GM19397 (cell line): Measurements from ENCODE around the gene TIFAB.

Source experiments
- ATAC-seq: cut with Tn5 transposase; IDR thresholded peaks from one replicate; pipeline ENCODE4 v1.9.1; 2021; ENCODE audit warnings: mild to moderate bottlenecking, moderate library complexity; ENCODE audit not compliant: unreplicated experiment

The TIFAB gene

DNA sequence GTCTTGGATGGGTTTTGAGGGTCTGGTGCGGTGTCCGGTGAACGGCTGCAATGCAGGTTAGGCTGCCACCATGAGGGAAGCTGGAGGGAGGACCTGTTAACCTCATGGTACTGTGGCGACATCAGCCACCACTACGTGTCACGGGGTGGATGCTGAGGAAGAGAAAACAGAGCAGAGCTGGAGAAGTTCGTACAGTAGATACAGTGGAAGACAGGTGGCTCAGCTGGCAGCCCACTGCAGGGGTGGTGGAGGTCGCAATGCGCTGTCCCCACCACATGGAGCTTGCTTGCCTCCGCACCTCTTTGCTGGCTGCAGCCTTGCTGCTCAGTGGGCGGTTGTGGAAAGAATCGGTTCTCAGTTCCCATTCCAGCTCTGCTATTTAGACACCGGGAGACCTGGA is 7.8 kb downstream of the TIFAB start:
- ATAC-seq = no peak

DNA sequence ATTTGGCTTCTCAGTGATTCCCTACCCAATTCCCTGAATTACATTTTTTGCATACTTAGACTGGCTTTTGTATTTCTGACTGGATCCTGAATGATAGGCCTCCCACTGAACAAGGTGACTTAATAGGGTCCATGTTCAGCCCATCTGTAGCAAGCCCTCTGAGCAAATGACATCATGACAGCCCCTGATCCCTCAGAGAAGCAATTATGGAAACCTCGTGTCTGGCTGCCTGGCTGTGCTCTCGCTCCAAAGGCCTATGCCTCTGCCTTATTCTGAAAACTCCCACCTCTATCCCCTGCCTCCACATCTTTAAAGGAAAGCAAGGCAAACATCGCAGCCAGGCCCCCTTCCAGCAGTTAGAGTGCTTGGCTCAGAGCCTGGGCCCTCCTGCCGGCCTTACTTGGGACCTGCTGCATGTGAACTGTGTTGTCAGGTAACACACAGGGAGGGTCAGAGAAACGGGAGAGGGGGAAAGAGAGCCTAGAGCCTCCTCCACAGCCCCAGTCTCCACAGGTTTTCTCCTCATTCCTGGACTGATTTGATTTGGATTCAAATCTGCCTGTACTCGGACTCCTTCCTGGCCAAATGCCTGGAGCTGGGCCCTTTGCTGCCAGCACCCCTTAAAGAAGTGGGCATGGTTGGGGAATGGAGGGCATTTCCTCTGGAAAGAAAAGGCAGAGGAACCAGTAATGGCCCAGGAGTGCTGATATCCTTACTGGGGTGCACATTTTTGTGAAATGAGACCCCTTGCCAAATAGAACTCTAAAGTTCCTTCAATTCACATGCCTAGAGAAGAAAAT is 8.8 kb downstream of the TIFAB start:
- ATAC-seq = no peak

DNA sequence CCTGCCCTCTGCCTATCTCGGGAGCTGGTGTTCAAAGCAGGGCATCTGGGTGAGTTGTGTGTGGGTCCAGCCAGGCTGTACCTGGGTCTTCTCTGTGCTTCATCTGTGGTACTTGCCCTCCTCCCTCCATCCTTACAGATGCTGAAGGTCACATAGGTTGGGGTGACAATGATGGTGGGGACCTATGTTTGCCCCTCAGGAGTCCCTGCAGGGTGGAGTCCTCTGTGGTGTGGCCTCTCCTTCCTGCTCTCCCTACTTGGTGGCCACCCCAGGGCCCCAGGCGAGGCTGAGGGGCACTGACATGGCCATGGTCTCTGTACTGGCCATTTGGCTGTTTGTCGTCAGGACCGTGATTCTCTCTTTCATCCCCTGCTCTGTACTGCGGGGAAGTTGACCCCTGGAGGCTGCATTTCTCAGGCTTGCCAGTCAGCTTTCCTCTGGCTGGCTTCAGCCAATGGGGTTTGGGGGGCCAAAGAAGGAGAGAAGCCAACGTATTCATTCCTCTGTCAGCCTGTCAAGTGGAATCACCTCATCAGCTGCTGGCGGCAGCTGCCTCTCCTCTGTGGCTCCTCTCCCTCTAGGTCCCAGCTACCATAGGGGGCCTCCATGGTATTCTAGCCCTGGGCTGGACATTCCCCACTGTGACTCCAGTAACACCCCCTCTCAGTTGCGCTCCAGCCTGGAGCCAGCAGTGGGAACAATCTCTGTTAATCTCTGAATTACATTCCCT is 9.6 kb downstream of the TIFAB start:
- no peak for ATAC-seq

DNA sequence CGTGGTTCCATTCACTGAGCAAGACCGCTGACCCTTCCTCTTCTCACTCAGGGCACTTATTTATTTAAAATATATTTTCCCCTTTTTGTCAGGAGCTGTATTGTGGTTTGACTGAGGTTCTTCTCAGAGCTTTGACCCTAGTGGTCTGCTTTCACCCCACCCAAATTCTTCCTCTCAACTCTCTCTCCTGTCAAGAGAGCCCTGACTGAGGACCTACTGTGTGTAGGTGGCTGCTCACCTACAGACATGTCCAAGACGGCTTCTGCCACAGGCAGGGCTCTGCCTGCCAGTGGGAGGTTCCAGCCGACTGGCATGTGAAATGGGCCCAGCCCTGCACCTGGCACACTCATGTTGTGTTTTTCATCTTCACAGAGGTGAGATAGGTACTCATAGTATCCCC is 10.2 kb downstream of the TIFAB start:
- no peak for ATAC-seq

DNA sequence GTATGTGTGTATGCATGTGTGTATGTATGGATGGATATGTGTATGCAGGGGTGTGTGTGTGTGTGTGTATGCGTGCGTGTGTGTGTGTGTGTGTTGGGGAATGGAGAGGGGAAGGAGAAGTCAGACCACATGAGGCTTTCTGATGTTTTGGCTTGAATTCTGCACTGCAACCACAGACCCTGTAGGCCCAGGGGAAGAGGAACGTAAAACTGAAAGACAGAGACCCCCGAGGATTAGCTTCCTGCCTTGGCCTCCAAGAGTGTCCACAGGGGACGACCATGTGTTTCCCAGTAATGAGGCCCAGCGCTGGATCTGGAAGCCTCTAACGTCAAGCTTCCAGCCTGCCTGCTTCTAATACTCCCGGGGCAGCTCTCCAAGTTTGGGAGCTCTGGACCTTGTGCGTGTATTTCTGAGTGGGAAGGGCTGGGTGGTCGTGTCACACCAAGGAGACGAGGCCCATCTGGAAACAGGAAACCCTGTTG is 10.8 kb downstream of the TIFAB start:
- no peak for ATAC-seq

DNA sequence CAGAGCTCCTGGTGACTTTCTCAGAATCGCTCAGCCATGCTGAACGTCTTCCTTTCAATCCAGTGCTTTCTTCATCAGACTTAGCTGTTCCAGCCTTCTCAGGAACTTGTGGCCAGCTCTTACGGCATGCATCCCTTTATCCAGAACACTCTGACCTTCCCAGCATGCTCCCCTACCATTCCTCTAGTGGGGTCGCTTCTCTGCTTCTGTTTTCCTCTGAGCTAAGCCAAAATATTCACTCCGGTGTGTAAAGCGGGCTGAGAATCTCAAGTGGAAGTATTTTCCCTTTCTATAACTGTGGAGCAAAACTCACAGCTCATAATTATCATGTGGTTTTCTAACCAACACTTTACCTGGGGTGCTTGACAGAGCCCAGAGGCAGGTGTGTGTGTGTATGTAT is 11.2 kb downstream of the TIFAB start:
- no peak for ATAC-seq

DNA sequence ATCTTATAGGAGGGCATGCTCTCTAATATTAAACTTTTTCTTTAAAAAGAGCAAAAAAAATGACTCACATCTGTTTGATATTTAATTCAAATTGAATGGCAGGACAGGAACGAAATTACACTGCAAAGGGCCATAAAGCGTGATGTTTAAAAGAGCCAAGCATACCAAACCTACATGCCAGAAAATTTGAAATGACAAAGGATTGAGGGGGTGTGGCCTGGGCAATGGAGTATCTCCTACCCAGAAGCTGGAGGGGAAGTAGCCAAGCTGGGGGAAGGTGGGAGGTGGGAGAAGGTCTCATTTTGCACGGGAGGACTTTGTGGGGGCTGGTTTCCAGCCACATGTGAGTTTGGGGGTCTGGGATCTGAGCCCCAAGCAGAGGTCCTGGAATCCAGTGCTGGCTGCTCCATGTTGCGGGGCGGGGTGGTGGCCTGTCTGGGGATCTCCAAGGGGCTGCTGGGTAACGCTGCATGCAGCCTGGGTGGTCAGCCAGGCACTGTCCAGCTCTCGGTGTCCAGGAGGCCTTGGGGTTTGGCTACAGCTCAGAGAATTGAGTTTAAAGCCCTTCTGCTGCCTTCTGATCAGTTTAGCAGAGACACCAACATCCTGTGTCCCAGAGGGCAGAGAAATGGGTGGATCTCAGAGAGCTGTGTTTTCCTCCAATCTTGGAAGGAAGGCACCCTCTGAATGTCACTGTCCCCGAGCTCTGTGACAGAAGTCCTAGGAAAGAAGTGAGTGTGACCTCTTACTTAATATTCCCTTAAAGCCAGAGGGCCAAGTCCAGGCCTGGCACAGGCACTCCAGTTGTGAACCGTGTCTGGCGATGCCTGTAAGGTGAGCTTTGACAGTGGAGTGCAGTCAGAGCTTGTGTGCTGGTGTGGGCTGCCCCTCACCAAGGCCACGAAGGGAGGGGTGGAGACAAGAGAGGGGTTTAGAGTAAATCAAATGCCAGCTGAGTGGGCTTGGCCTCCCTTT is 12.6 kb downstream of the TIFAB start:
- ATAC-seq = no peak

DNA sequence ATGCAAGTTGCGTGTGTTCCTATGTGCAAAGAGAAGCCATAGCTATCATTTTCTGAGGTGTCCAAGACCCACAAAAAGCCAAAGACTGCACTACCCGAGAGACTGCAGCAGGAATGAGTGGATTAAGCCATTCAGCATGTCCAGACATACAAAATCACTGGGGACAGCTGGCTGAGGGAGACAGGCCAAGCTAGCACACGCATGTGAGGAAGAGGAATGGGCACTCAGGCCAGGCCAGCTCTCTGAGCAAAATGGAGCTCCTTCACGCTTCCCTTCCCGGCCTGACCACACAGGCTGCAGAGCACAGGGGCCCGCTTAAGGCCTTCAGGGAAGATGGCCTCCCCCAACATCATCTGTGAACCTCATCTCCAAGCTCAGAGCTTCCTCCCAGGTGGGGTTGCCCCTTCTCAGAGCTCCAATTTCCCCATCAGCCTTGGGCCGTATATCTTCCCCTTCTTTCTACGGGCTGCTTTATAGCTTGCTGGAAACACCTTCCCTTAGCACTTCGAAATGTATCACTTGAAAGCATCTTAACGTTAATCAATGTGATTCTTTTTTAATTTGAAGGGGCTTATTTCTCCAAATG is 13.4 kb downstream of the TIFAB start:
- ATAC-seq = no peak

DNA sequence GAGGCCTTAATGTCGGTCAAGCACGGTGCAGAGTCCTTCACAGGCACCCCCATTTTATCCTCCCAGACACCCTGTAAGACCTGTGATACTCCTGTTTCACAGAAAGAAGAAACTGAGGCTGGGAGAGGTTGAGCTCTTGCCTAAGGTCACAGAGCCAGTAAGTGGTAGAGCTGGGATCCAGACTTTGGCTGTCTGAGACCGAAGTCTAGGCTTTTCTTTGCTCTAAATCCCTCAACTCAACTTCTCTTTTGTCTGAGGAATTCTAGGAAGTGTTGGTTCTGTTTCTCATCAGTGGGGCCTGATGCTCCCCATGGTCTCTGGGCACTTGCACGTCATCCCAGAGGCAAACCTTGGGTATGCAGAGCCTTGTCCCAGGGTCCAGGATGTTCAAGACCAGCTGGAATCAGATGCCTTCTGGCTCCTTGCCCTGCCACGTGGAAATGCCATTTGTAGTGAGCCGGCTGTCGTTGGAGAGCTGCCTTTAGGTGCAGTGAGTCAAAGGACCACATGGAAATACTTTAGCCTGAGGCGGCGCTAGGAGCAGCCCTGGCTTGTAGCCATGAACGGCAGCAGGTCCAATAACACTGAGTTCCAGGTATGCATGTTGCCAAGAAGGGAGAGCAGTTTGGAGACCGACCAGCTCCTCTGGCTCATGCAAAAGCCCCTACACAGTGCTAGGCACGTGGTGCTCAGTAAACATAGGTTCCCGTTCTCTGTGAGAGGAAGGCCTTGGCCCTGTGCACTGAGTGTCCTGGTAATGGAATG is 14.2 kb downstream of the TIFAB start:
- no peak for ATAC-seq

DNA sequence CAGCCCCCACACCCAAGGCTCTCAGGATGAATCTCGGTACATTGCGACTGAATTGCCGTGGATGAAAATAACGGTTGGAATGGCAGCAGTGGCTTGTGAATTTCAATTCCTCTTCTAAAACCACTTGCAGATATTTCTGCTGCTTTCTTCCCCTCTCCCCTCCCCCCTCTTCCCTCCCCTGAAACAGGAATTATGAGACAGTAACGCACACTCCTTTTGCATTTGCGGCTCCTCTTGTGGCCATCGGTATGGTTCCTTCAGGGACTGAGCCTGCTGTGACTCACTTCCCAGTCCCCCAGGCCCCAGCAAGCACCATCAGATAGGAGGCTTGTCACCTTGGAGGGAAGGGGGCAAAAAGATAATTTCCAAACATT is 14.7 kb downstream of the TIFAB start:
- ATAC-seq = no peak

DNA sequence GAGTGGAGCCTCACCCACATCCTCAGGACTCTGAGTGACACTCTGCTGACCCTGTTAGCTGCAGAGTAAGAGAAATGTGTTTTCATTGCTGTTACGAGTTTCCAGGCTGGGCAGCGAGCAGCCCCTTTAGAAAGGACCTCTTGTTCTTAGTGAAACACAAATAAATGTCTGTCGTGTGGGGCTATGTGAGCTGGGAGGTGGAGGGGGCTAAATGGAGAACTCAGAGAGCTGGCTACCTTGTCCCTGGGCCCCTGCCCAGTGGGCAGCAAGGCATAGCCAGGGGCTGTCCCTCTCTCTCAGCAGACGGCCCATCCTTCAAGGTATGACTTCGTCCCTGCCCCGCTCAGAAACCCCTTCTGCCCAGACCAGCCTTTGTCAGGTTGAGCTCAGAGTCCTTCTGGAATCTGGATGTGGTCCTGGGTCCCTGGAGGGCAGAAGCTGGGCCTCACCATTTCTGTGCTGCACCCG is 15.2 kb downstream of the TIFAB start:
- no peak for ATAC-seq

DNA sequence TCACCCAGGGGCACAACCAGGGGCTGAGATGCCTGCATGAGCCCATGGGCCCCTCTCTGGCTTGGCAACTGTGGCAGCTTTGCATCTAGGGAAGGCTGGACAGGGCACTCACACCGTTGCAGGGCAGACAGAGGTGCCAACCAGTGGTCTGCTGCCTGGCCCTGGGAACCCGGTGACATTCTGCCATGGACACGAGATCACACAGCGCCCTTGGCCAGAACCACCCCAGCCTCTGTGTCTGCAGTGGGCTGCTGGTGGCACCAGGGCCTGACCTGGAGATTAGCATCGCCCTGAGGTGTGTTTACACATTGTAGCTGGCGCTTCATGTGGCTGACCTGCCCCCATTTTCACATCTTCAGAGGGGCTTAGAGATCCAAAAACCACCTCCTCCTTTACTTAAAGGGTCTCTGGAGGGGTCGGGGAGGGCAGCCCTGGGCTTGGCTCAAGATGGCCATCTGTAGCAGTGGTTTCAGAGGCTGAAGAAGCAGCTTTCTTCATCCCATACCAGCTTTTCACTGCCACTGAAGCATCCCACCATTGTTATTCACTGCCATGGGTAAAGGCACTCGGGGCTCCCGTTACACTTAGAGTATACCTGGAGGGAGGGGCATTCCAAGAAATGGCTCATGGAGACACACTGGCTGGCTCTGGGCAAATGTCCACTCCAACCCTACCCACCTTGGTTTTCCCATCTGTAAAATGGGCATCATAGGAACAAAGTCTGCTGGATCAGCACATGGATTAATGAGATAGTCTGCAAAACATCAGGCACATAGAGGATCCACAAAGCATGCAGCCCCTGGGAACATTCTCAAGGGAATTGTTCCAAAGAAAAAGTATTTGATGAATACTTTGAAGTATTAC is 16.5 kb downstream of the TIFAB start:
- no peak for ATAC-seq

DNA sequence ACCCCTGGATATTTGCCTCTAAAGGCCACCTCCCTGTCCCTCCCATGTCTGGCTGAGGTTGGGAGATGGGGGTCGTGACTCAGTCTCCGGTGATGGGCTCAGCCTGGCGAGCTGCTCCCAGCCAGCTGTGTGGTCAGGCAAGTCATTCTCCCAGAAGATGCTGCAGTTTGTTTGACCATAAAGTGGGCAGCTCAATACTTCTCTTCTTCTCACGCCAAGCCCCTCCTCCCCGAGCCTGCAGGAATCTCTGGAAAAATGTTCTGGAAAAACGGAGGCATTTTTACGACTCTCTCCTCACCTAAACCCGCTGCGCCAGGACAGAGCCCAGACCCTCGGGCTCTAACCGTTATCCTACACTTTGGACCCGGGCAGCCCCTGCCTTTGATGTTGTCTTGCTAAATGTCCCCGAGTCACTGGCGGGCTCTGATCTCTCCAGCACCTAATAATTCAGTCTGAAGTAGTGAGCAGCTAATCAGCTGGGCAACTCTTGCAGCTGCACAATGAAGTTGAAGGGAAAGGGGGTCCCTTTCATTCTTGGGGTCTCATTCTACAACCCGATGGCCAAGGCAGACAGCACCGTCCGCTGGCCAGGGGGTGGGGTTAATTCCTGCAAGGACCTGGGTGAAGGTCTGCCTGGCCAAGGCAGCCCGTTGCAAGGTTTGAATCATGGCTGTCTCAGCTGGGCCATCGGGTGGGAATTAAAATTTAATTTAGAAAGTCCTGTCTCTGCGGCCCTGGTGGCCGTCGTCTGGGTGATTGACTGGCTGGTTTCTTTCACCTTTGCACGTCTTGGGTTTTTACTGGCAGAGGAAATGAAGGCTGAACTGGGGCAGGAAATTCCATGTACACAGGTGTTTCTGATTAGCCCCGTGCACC is 17.3 kb downstream of the TIFAB start:
- no peak for ATAC-seq

DNA sequence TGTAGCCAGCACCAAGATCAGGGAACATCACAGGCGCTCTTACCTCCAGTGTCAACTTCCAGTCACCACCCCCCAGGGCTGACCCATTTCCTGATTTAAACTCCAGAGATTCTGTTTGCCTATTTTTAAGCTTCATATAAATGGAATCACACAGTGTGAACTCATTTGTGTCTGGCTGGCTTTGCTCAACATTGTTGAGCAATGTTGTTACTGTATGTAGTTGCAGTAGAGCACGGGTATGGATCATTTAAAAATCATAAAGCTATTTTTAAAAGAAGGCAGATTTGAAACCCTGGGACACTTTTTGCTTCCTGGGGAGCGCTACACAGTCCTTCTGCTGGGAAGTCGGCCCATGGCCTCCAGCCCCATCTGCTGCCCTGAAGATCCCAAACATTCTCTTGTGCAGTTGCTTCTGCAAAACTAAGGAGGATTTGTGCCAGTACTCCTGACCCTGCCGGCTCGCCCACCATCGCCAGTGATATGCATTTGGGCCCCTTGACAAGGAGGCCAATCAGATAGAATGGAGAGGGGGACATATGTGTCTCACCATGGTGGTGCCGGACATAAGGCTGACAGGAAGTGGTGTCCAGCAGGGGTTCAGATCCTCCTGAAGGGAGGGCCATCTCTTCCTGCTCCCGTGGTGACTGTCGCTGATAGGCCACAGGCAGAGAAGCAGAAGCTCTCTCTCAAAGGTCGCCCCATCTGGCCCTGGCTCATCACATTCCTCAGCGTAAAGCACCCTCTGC is 18.3 kb downstream of the TIFAB start:
- ATAC-seq = no peak

DNA sequence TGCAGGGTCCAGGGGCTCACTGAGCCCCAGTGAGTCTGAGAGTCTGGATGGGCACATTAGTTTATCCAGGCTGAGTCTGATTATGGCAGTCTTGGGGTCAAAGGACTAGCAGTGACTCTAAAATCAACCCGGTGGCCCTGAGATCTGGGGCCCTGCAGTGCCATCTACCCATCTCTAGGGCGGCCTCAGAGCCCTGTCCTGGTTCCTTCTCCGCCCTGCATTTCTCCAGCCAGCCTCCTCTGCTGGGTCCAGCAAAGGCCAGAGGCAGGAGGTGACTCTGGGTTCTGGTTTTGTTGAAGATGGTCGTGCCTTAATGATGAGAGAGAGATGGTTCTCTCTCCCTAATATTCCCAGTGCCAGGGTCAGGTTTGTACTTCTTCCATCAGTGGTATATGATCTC is 20.0 kb downstream of the TIFAB start:
- no peak for ATAC-seq

DNA sequence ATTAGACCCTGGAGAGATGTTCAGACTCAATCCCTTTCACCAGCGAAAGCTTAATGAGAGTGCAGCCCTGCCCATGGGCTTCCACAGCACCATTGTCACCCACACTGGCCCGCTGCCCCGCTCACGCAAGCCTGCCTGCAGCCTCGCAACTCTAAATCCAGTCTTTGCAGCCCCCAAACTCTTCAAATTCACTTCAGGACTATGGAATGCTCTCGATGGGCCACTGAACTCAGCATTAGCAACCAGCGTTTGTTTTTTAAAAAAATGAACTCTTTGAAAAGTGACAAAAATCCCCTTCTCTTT is 22.1 kb downstream of the TIFAB start:
- ATAC-seq = no peak

DNA sequence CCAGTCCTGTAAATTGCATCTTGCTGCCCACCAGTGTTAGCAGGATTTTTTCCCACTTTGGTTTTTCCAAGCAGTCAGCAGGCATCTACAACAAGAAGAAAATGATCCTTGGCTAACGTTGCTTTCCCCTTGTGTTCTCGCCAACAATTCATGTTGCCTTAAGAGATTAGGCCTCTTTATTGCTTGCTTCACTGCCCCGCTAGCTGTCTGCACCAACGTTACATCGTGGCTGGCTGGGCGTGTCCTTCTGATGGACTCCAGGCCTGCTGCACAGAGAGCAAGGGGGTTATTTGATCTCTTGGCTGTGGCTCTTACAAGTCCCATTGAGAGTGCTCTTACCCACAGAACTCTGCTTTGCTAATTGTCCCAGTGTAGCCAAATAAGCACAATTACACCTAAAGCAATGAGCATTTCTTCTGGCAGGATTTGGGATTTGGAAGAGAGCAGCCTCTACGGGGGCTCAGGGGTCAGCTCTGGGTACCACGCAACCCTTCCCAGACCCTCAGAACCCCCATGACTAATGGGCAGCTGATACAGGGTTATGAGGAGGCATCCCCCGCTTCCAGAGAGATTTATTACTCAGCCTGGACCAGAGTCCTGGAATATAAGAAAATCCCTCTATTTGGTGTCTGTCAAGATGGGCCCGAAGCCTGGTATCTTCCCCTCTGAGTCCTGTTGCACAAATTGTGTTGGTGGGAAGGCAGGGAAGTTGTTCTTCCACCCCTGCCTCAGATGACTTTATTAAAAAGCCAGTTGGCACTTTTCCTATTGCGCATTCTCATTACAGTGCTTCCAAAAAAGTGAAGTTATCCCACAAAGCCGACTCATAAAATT is 22.6 kb downstream of the TIFAB start:
- no peak for ATAC-seq
